HT-29 (cell line): Measurements from ENCODE around the gene TNRC6A. TPM values are rescaled to one million over a fixed set of nuclear protein-coding genes. Genes with fewer than 3 reads are reported as not detected.
A peak's percentile ranks its signal among the peaks of the same experiment; 100 is the strongest.
"Not testable (repeated sequence)": the region's sequence is repeated elsewhere in the genome, so short reads cannot be mapped to it uniquely, and the experiment has no call there.

Experiments
- DNase-seq: peaks from one replicate; pipeline ENCODE4 v3.0.0-alpha.2; 2015; ENCODE audit warnings: low spot score
- total RNA-seq: library from RNA; depleted of rRNA; stranded (reverse); fragments of >200 nt; shearing (Covaris generic); gene quantifications from 2 replicates; pipeline ENCODE4 v1.2.3, GENCODE V29; 2014

Gene TNRC6A
- total RNA-seq, 1 experiment from 2014 or later = 11.6 TPM

GRCh38 chr16:24728011-24728410 is 1.4 kb upstream of the TNRC6A start:
- no peak for DNase-seq

GRCh38 chr16:24728891-24729242 is 584 bp upstream of the TNRC6A start:
- DNase-seq = peak; percentile 43

- DNase-seq = peak; percentile 22
Measured at GRCh38 chr16:24729951-24730815, 732 bp downstream of the TNRC6A start.

GRCh38 chr16:24730914-24731313 is 1.5 kb downstream of the TNRC6A start:
- DNase-seq = no peak

GRCh38 chr16:24731722-24732419 is 2.4 kb downstream of the TNRC6A start:
- no peak for DNase-seq

GRCh38 chr16:24734382-24734781 is 4.9 kb downstream of the TNRC6A start:
- DNase-seq = no peak

- DNase-seq = peak; percentile 45
Measured at GRCh38 chr16:24736758-24737157, 7.3 kb downstream of the TNRC6A start.

GRCh38 chr16:24737391-24737871 is 8.0 kb downstream of the TNRC6A start:
- DNase-seq = no peak

- no peak for DNase-seq
Measured at GRCh38 chr16:24737916-24738594, 8.6 kb downstream of the TNRC6A start.

GRCh38 chr16:24738895-24739294 is 9.4 kb downstream of the TNRC6A start:
- no peak for DNase-seq

GRCh38 chr16:24741862-24742261 is 12.4 kb downstream of the TNRC6A start:
- no peak for DNase-seq

- DNase-seq = not testable (repeated sequence)
Measured at GRCh38 chr16:24742610-24743009, 13.2 kb downstream of the TNRC6A start.

GRCh38 chr16:24745391-24745790 is 15.9 kb downstream of the TNRC6A start:
- DNase-seq = no peak

GRCh38 chr16:24745791-24746190 is 16.3 kb downstream of the TNRC6A start:
- DNase-seq = no peak

GRCh38 chr16:24747441-24747840 is 18.0 kb downstream of the TNRC6A start:
- DNase-seq = no peak

- no peak for DNase-seq
Measured at GRCh38 chr16:24748242-24748641, 18.8 kb downstream of the TNRC6A start.

- DNase-seq = no peak
Measured at GRCh38 chr16:24749310-24749709, 19.9 kb downstream of the TNRC6A start.

- DNase-seq = not testable (repeated sequence)
Measured at GRCh38 chr16:24749872-24750271, 20.4 kb downstream of the TNRC6A start.

- no peak for DNase-seq
Measured at GRCh38 chr16:24753000-24753399, 23.5 kb downstream of the TNRC6A start.

- no peak for DNase-seq
Measured at GRCh38 chr16:24753437-24753836, 24.0 kb downstream of the TNRC6A start.

- DNase-seq = no peak
Measured at GRCh38 chr16:24754543-24754942, 25.1 kb downstream of the TNRC6A start.

GRCh38 chr16:24755201-24755874 is 25.9 kb downstream of the TNRC6A start:
- DNase-seq = no peak
